ENCODE results near the gene MARVELD1. TPM values are rescaled to one million over a fixed set of nuclear protein-coding genes. Genes with fewer than 3 reads are reported as not detected.

Gene MARVELD1
- total and polyA plus RNA-seq, 2 of the 13 experiments (the other 11 are each of a cell fraction or from before 2014, with no cell fraction given): not detected

GRCh38 chr10:97687785-97688781 is 25.4 kb upstream of the MARVELD1 start (continued):
- TF ChIP-seq CREB3 (CRISPR knock-in tag; IDR thresholded peaks at IDR 0.05): peak; percentile 13; the same call in 1 of the 2 replicates
- peak; percentile 52; the same call in 1 of the 2 replicates for TF ChIP-seq PATZ1 (CRISPR knock-in tag; IDR thresholded peaks at IDR 0.05)
- no peak for TF ChIP-seq ZNF451 (CRISPR knock-in tag; IDR thresholded peaks at IDR 0.05)
- no peak for TF ChIP-seq TBX3 (IDR thresholded peaks at IDR 0.05; ENCODE audit: borderline replicate concordance)
- no peak for TF ChIP-seq ZNF839 (CRISPR knock-in tag; IDR thresholded peaks at IDR 0.05; ENCODE audit: borderline replicate concordance)
- no peak for TF ChIP-seq ZNF558 (CRISPR knock-in tag; IDR thresholded peaks at IDR 0.05; ENCODE audit: borderline replicate concordance)
- peak; percentile 10; the same call in 1 of the 2 replicates for TF ChIP-seq ZNF281 (CRISPR knock-in tag; IDR thresholded peaks at IDR 0.05; ENCODE audit: borderline replicate concordance)
- peak; percentile 41; the same call in 1 of the 2 replicates for TF ChIP-seq GATAD2A (CRISPR knock-in tag; IDR thresholded peaks at IDR 0.05)
- TF ChIP-seq ZNF570 (CRISPR knock-in tag; IDR thresholded peaks at IDR 0.05; ENCODE audit: borderline replicate concordance): no peak
- TF ChIP-seq CBX2 (IDR thresholded peaks at IDR 0.05; ENCODE audit: low read depth, low read length): no peak
- no peak for TF ChIP-seq CBX2 (CRISPR knock-in tag; IDR thresholded peaks at IDR 0.05; ENCODE audit: low read depth)
- TF ChIP-seq MAFK (conservative IDR thresholded peaks at IDR 0.05 in 1 of 2, IDR thresholded peaks at IDR 0.05 in 1 of 2; ENCODE audit: low read length in 2 of 2): peak; percentile 51 to 60; a peak in 3 of 4 replicates
- no peak for TF ChIP-seq PRMT3 (CRISPR knock-in tag; IDR thresholded peaks at IDR 0.05; ENCODE audit: borderline replicate concordance, low read depth)
- peak; percentile 46; the same call in 1 of the 2 replicates for TF ChIP-seq ZBTB39 (CRISPR knock-in tag; IDR thresholded peaks at IDR 0.05)
- no peak for TF ChIP-seq HNRNPUL1 (IDR thresholded peaks at IDR 0.05; ENCODE audit: low read depth, low read length)
- 0 out of 2 replicates have a peak, but pooled peaks have one; percentile 4 for TF ChIP-seq NCOR1 (IDR thresholded peaks at IDR 0.05; ENCODE audit: borderline replicate concordance, low read length)

Measured in HepG2 (cell line).